Smooth muscle cell (in vitro differentiated cells): ENCODE measurements around the gene SMG7. TPM values are rescaled to one million over a fixed set of nuclear protein-coding genes. Genes with fewer than 3 reads are reported as not detected.

Experiments used
- DNase-seq: peaks from one replicate; lab custom pipeline; 2025; ENCODE audit not compliant: unreplicated experiment; lab: John Stamatoyannopoulos, UW
- H2AFZ ChIP-seq: fragments of 200-600 bp; sonication (generic); 2 replicates; pipeline ENCODE4 v1.6.0; 2016; ENCODE audit warnings: antibody characterized with exemption, low read depth, mild to moderate bottlenecking
- H3F3A ChIP-seq: fragments of 200-600 bp; sonication (generic); 2 replicates; pipeline ENCODE4 v1.6.0; 2017; ENCODE audit warnings: antibody characterized with exemption, low read depth
- H3K27ac ChIP-seq: fragments of 200-600 bp; sonication (generic); 2 replicates; pipeline ENCODE4 v1.5.1; 2016; ENCODE audit warnings: low read depth, mild to moderate bottlenecking
- H3K27me3 ChIP-seq: fragments of 200-600 bp; sonication (generic); 2 replicates; pipeline ENCODE4 v1.6.1; 2016; ENCODE audit warnings: low read depth, mild to moderate bottlenecking
- H3K36me3 ChIP-seq: fragments of 200-600 bp; sonication (generic); 2 replicates; pipeline ENCODE4 v1.5.1; 2016; ENCODE audit warnings: low read depth
- H3K4me1 ChIP-seq: fragments of 200-600 bp; sonication (generic); 2 replicates; pipeline ENCODE4 v1.5.1; 2016; ENCODE audit warnings: low read depth
- H3K4me2 ChIP-seq: fragments of 200-600 bp; sonication (generic); 2 replicates; pipeline ENCODE4 v1.6.0; 2016; ENCODE audit warnings: mild to moderate bottlenecking
- H3K4me3 ChIP-seq: fragments of 200-600 bp; sonication (generic); 2 replicates; pipeline ENCODE4 v1.5.1; 2016; ENCODE audit warnings: mild to moderate bottlenecking
- H3K79me2 ChIP-seq: fragments of 200-600 bp; sonication (generic); 2 replicates; pipeline ENCODE4 v1.6.0; 2016; ENCODE audit warnings: low read depth, mild to moderate bottlenecking
- H3K9ac ChIP-seq: fragments of 200-600 bp; sonication (generic); 2 replicates; pipeline ENCODE4 v1.6.0; 2016; ENCODE audit warnings: low read depth
- H3K9me3 ChIP-seq: fragments of 200-600 bp; sonication (generic); replicated peaks from 2 replicates; pipeline ENCODE4 v1.5.1; 2016; ENCODE audit warnings: low read depth
- H4K20me1 ChIP-seq: fragments of 200-600 bp; sonication (generic); 2 replicates; pipeline ENCODE4 v1.6.0; 2016; ENCODE audit warnings: low read depth
- WGBS: methylation state at CpG from one replicate; pipeline ENCODE4 v1.1.7; 2016; ENCODE audit warnings: low lambda C conversion rate; 5-methylcytosine and 5-hydroxymethylcytosine counted together
- polyA plus RNA-seq: library from polyadenylated mRNA; unstranded; fragments of >200 nt; fragmentation: Nextera tagmentation; extraction: Ambion mirVana; gene quantifications from 2 replicates; pipeline ENCODE4 v1.2.1, GENCODE V29; 2016
- total RNA-seq: library from RNA; depleted of rRNA; stranded (reverse); fragments of >200 nt; gene quantifications from 2 replicates; pipeline ENCODE4 v1.2.3, GENCODE V29; 2014
- TF ChIP-seq, protein P1 (sequence below): fragments of 200-600 bp; sonication (generic); IDR thresholded peaks from 2 replicates; pipeline ENCODE4 v1.5.1; 2017; ENCODE audit warnings: borderline replicate concordance, mild to moderate bottlenecking, antibody characterized with exemption; ENCODE audit not compliant: insufficient read depth, poor library complexity, severe bottlenecking

Gene SMG7
- total and polyA plus RNA-seq, 2 experiments from 2014 or later = 18.3 to 40.4 TPM

DNA sequence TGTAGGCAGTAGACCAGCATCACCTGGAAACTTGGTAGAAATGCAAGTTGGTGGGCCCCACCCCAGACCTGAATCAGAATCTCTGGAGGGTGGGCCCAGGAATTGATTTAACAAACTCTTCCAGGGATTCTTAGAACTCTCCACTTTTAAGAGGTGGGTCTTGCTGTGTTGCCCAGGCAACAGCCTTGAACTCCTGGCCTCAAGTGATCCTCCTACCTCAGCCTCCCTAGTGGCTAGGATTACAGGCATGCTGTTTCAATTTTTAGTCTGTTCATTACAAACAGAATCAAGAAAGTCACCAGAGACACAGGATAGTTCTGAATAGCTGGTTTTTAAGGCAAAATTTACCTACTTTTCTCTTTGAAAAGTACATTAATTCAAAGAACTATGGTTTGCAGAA, 86.8 kb downstream of the SMG7 start:
- no peak overlapping the region for H3K9ac ChIP-seq
- no peaks in the 10 kb centered on the region for H3K4me1 ChIP-seq
- H4K20me1 ChIP-seq = no peaks in the 10 kb centered on the region
- H2AFZ ChIP-seq = no peak overlapping the region
- H3K27ac ChIP-seq = no peak overlapping the region
- no peak overlapping the region for H3K4me2 ChIP-seq
- H3K9me3 ChIP-seq = no peaks in the 10 kb centered on the region
- H3K36me3 ChIP-seq = no peaks in the 10 kb centered on the region
- no peak for DNase-seq
- TF ChIP-seq, protein P1, sequence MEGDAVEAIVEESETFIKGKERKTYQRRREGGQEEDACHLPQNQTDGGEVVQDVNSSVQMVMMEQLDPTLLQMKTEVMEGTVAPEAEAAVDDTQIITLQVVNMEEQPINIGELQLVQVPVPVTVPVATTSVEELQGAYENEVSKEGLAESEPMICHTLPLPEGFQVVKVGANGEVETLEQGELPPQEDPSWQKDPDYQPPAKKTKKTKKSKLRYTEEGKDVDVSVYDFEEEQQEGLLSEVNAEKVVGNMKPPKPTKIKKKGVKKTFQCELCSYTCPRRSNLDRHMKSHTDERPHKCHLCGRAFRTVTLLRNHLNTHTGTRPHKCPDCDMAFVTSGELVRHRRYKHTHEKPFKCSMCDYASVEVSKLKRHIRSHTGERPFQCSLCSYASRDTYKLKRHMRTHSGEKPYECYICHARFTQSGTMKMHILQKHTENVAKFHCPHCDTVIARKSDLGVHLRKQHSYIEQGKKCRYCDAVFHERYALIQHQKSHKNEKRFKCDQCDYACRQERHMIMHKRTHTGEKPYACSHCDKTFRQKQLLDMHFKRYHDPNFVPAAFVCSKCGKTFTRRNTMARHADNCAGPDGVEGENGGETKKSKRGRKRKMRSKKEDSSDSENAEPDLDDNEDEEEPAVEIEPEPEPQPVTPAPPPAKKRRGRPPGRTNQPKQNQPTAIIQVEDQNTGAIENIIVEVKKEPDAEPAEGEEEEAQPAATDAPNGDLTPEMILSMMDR = no peak
- H3K27me3 ChIP-seq = no peaks in the 10 kb centered on the region
- H3K79me2 ChIP-seq = no peaks in the 10 kb centered on the region
- no peaks in the 10 kb centered on the region for H3F3A ChIP-seq
- no peak overlapping the region for H3K4me3 ChIP-seq

DNA sequence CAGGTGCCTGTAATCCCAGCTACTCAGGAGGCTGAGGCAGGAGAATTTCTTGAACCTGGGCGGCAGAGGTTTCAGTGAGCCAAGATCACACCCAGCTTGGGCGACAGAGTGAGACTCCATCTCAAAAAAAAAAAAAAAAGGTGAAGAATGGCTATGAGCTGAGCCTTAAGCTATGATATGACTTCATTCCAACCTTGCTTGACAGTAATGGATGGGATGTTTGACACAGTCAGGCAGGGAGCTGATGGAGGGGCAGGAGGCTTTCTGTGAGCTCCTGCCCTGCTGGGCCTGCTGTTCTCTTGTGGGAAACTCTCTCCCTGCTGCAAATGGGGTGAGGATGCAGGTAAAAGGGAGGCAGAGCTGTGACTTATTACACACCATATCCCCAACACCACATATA, 90.4 kb downstream of the SMG7 start:
- no peaks in the 10 kb centered on the region for H3K9me3 ChIP-seq
- H3K9ac ChIP-seq = no peak overlapping the region
- H3K36me3 ChIP-seq = no peaks in the 10 kb centered on the region
- H3F3A ChIP-seq = no peaks in the 10 kb centered on the region
- H3K4me2 ChIP-seq = no peak overlapping the region
- H4K20me1 ChIP-seq = no peaks in the 10 kb centered on the region
- no peaks in the 10 kb centered on the region for H3K4me1 ChIP-seq
- no peaks in the 10 kb centered on the region for H3K79me2 ChIP-seq
- TF ChIP-seq, protein P1 = no peak
- 100% methylated on average over 2 of the region's 2 CpGs for WGBS
- H3K4me3 ChIP-seq = no peak overlapping the region
- H3K27ac ChIP-seq = no peak overlapping the region
- no peak for DNase-seq
- H3K27me3 ChIP-seq = no peaks in the 10 kb centered on the region
- no peak overlapping the region for H2AFZ ChIP-seq

DNA sequence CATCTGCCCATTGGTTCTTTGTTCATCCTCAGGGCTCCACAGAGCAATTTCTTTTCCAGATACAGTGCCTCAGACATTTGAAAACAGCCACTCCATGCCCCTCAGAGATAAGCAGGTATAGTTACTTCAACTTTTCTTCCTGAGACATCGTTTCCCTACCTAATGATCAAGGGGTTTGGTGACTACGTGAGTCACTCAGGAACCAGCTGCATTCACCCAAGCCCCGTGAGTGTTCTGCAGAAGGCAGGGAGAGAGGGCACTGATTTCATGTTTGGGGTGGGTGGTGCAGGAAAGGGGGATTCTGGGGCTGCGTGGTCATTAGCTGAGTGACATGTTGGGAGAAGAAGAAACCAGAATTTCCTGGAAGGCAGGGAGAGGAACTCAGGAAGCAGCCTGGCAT, 93.0 kb downstream of the SMG7 start:
- WGBS = 77% methylated on average over 4 of the region's 4 CpGs

DNA sequence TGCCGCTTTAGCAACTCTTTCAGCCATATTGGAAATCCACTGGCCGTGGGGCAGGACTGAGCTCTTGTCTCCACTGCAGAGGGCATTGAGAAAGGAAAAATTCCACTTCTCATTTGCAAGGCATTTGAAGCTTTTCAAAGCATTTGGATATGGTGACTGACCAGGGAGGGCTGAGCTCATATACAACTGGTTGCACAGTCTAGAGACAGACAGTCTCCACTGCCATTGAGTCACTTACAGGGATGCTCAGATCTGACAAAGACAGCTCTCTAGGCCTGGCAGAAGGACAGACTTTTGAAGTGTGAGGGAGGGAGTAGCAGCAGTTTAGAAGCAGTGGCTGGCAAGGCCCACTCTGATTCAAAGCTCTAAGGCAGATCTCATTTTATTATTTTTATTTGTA, 93.7 kb downstream of the SMG7 start:
- Histone ChIP-seq H3F3A (no peaks in the 10 kb centered on the region), H3K27me3 (no peaks in the 10 kb centered on the region), H3K4me2 (no peak overlapping the region), H3K4me3 (no peak overlapping the region), H3K79me2 (no peaks in the 10 kb centered on the region), H3K9me3 (no peaks in the 10 kb centered on the region), H3K9ac (no peak overlapping the region), H2AFZ (no peak overlapping the region), H3K4me1 (no peaks in the 10 kb centered on the region), H4K20me1 (no peaks in the 10 kb centered on the region), H3K27ac (no peak overlapping the region), H3K36me3 (no peaks in the 10 kb centered on the region)
- no peak for DNase-seq
- TF ChIP-seq, protein P1 = no peak
- WGBS = 100% methylated on average over 2 of the region's 2 CpGs

More for the DNA sequence above, 93.0 kb downstream of the SMG7 start:
- Histone ChIP-seq H3K79me2 (no peaks in the 10 kb centered on the region), H3K27ac (no peak overlapping the region), H3F3A (no peaks in the 10 kb centered on the region), H2AFZ (no peak overlapping the region), H3K36me3 (no peaks in the 10 kb centered on the region), H3K4me2 (no peak overlapping the region), H3K9me3 (no peaks in the 10 kb centered on the region), H3K27me3 (no peaks in the 10 kb centered on the region), H3K4me1 (no peaks in the 10 kb centered on the region), H4K20me1 (no peaks in the 10 kb centered on the region), H3K9ac (no peak overlapping the region), H3K4me3 (no peak overlapping the region)
- TF ChIP-seq, protein P1 = no peak
- no peak for DNase-seq
